Activated T-helper 17 cell treated with anti-CD3 and anti-CD28 coated beads, Interleukin-2, amount 50 U/mL, for 72 hours (primary cell): Measurements from ENCODE around the gene PARD3. TPM values are rescaled to one million over a fixed set of nuclear protein-coding genes. Genes with fewer than 3 reads are reported as not detected.
"Not testable (repeated sequence)": the region's sequence is repeated elsewhere in the genome, so short reads cannot be mapped to it uniquely, and the experiment has no call there.

Source experiments
- ATAC-seq: fragments of 150-1000 bp; cut with Tn5 transposase; replicated peaks from 2 replicates; pipeline ENCODE4 v1.10.0; 2021; ENCODE audit warnings: mild to moderate bottlenecking, moderate library complexity
- H3K27ac Mint-ChIP-seq: one replicate; pipeline ENCODE4 v1.8.0; 2022; ENCODE audit warnings: mixed read lengths
- H3K27me3 Mint-ChIP-seq: one replicate; pipeline ENCODE4 v1.8.0; 2022; ENCODE audit warnings: mixed read lengths
- H3K36me3 Mint-ChIP-seq: one replicate; pipeline ENCODE4 v1.8.0; 2022; ENCODE audit warnings: low read depth, mild to moderate bottlenecking, mixed read lengths
- H3K4me1 Mint-ChIP-seq: one replicate; pipeline ENCODE4 v1.8.0; 2022; ENCODE audit warnings: mixed read lengths
- H3K4me3 Mint-ChIP-seq: one replicate; pipeline ENCODE4 v1.8.0; 2022; ENCODE audit warnings: mild to moderate bottlenecking, mixed read lengths
- H3K9me3 Mint-ChIP-seq: one replicate; pipeline ENCODE4 v1.8.0; 2022; ENCODE audit warnings: mixed read lengths
- total RNA-seq, 2 donors: library from RNA; stranded (reverse); gene quantifications; one replicate each; pipeline ENCODE4 v1.2.3, GENCODE V29; 2022

The PARD3 gene
- under 1 TPM; 0.13 to 0.24 TPM for total RNA-seq

DNA sequence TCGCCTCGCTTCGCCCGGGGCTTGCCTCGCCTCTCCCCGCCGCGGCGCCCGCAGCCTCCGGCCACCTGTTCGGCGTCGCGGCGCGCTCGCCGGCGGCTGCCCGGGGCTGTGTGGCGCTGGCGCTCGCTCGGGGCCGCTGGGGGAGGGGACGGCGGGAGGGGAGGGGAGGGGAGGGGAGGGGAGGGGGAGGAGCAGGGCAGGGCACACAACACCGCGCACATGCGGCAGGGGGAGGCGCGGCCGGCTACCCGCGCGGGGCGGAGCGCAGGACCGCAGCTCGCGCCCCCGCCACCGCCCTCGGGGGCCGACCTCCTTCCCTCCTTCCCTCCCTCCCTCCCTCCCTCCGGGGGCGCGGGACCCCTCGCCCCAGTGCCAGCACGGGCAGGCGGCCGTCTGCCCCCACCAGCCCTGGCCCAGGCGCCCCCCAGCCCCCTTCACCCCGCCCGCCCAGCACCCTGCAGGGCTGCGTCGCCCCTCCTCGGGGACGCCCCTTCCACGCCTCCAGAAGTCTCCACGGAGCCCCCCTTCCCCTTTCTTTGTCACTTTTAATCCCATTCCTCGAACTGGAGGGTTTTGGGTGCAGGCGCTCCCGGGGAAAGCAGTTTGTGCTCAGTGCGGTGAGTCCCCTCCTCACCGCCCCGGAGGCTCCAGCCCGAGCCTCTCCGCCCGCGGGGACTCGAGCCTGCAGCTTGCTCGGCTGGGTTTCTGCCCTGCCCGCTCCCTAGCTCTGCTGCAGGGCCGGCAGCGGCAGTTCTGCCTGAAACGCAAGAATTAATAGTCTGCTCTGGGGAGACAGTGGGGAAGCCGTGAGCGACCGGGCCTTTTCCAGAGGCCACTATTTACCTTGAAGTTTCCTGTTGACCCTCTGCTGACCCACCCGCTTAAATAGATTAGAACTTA, at the start of gene PARD3:
Gene PARD3, minus strand, starts transcription at position 112 of the 900 bp plus-strand sequence. CDS start 301 bp downstream, outside the sequence.
- H3K9me3 Mint-ChIP-seq, result no peaks in the 10 kb centered on the region
- ATAC-seq, result no peak
- H3K27ac Mint-ChIP-seq, result no peak within 1 kb of the TSS
- H3K4me1 Mint-ChIP-seq, result peaks cover 4% of the 10 kb centered on the region
- peaks cover 56% of the 10 kb centered on the region for H3K27me3 Mint-ChIP-seq
- H3K36me3 Mint-ChIP-seq, result no peaks in the 10 kb centered on the region
- peak within 1 kb of the TSS; percentile 56 for H3K4me3 Mint-ChIP-seq

- H3K9me3 Mint-ChIP-seq, result no peaks in the 10 kb centered on the region
- H3K27me3 Mint-ChIP-seq, result peaks cover 15% of the 10 kb centered on the region
Observed at GRCh38 chr10:34864149-34865067, 49.3 kb upstream of the PARD3 start.

DNA sequence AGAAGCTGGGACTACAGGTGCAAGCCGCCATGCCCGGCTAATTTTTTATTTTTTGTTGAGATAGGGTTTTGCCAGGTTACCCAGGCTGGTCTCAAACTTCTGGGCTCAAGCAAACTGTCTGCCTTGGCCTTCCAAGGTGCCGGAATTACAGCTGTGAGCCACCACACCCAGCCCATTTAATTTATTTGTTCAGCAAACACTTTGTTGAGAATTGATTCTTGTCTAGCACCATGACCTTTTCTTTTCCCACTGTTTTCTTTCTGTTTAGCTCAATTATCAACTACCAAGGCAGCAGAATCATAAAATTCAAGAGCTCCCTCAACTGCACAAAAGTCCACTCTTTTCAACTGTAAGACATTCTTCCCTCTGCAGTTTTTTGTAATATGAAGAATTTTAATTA, 47.8 kb upstream of the PARD3 start:
- H3K27me3 Mint-ChIP-seq, result peaks cover 9% of the 10 kb centered on the region
- ATAC-seq, result no peak
- H3K4me3 Mint-ChIP-seq, result no peak overlapping the region
- H3K4me1 Mint-ChIP-seq, result no peaks in the 10 kb centered on the region
- peaks cover 1% of the 10 kb centered on the region for H3K9me3 Mint-ChIP-seq
- H3K36me3 Mint-ChIP-seq, result no peaks in the 10 kb centered on the region
- no peak overlapping the region for H3K27ac Mint-ChIP-seq

More at GRCh38 chr10:34864149-34865067, 49.3 kb upstream of the PARD3 start:
- Mint-ChIP-seq H3K27ac (no peak overlapping the region), H3K4me1 (no peaks in the 10 kb centered on the region), H3K4me3 (no peak overlapping the region), H3K36me3 (no peaks in the 10 kb centered on the region)
- no peak for ATAC-seq

- H3K9me3 Mint-ChIP-seq, result peaks cover 4% of the 10 kb centered on the region
- H3K27me3 Mint-ChIP-seq, result peaks cover 10% of the 10 kb centered on the region
- no peak overlapping the region for H3K4me3 Mint-ChIP-seq
- H3K36me3 Mint-ChIP-seq, result no peaks in the 10 kb centered on the region
- H3K4me1 Mint-ChIP-seq, result no peaks in the 10 kb centered on the region
- H3K27ac Mint-ChIP-seq, result no peak overlapping the region
- no peak for ATAC-seq
Observed at GRCh38 chr10:34861293-34862021, 46.4 kb upstream of the PARD3 start.

DNA sequence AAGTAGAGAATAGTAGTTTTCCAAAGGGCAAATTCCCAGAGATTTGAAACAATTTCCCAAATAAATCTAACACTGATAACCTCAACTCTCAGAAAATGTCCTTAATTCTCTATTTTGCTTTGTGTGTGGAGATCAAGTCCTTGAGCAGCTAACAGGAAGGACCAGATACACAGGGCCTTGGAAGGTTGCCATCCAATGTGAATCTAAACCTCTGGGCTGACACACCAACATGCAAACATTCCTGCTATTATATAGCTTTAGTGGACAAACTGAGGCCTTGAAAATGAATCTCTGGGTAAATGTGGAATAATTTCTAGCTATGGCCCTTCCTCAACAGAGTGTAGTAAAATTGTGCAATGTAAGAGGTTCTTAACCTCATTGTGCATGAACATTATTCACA, 44.1 kb upstream of the PARD3 start:
- Mint-ChIP-seq H3K27me3 (peaks cover 7% of the 10 kb centered on the region), H3K36me3 (no peaks in the 10 kb centered on the region), H3K4me1 (no peaks in the 10 kb centered on the region), H3K4me3 (no peak overlapping the region), H3K9me3 (peaks cover 4% of the 10 kb centered on the region), H3K27ac (no peak overlapping the region)
- ATAC-seq, result no peak

- Mint-ChIP-seq H3K27ac (no peak overlapping the region), H3K27me3 (peaks cover 9% of the 10 kb centered on the region)
- no peak for ATAC-seq
Observed at GRCh38 chr10:34858003-34858402, 42.9 kb upstream of the PARD3 start.

GRCh38 chr10:34854147-34854601, 39.1 kb upstream of the PARD3 start:
- Mint-ChIP-seq H3K27me3 (peaks cover 9% of the 10 kb centered on the region), H3K27ac (no peak overlapping the region), H3K36me3 (no peaks in the 10 kb centered on the region), H3K9me3 (peaks cover 4% of the 10 kb centered on the region), H3K4me3 (no peak overlapping the region), H3K4me1 (no peaks in the 10 kb centered on the region)
- ATAC-seq, result no peak

More at GRCh38 chr10:34858003-34858402, 42.9 kb upstream of the PARD3 start:
- Mint-ChIP-seq H3K4me3 (no peak overlapping the region), H3K36me3 (no peaks in the 10 kb centered on the region), H3K4me1 (no peaks in the 10 kb centered on the region), H3K9me3 (peaks cover 4% of the 10 kb centered on the region)

GRCh38 chr10:34853357-34853756, 38.3 kb upstream of the PARD3 start:
- peaks cover 10% of the 10 kb centered on the region for H3K27me3 Mint-ChIP-seq

GRCh38 chr10:34850558-34850957, 35.5 kb upstream of the PARD3 start:
- Mint-ChIP-seq H3K4me3 (no peak overlapping the region), H3K9me3 (no peaks in the 10 kb centered on the region), H3K4me1 (no peaks in the 10 kb centered on the region), H3K27ac (no peak overlapping the region), H3K27me3 (peaks cover 7% of the 10 kb centered on the region), H3K36me3 (no peaks in the 10 kb centered on the region)
- no peak for ATAC-seq

More at GRCh38 chr10:34853357-34853756, 38.3 kb upstream of the PARD3 start:
- no peak overlapping the region for H3K4me3 Mint-ChIP-seq
- H3K36me3 Mint-ChIP-seq, result no peaks in the 10 kb centered on the region
- no peaks in the 10 kb centered on the region for H3K4me1 Mint-ChIP-seq
- H3K27ac Mint-ChIP-seq, result no peak overlapping the region
- peaks cover 4% of the 10 kb centered on the region for H3K9me3 Mint-ChIP-seq
- ATAC-seq, result no peak

DNA sequence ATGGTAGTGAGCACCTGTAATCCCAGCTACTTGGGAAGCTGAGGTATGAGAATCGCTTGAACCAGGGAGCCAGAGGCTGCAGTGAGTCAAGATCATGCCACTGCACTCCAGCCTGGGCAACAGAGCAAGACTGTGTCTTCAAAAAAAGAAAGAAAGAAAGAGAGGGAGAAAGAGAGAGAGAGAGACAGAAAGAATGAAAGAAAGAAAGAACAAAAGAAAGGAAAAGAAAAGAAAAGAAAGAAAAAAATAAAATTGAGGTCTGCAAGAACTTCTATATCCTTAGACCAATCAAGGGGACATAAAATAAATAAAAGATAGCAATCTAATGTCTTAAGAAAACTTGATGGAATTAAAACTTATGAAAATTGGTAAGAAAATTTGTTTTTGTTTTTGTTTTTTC, 34.9 kb upstream of the PARD3 start:
- Mint-ChIP-seq H3K36me3 (no peaks in the 10 kb centered on the region), H3K27ac (no peak overlapping the region), H3K4me3 (no peak overlapping the region), H3K9me3 (no peaks in the 10 kb centered on the region), H3K27me3 (peaks cover 7% of the 10 kb centered on the region), H3K4me1 (no peaks in the 10 kb centered on the region)
- no peak for ATAC-seq

DNA sequence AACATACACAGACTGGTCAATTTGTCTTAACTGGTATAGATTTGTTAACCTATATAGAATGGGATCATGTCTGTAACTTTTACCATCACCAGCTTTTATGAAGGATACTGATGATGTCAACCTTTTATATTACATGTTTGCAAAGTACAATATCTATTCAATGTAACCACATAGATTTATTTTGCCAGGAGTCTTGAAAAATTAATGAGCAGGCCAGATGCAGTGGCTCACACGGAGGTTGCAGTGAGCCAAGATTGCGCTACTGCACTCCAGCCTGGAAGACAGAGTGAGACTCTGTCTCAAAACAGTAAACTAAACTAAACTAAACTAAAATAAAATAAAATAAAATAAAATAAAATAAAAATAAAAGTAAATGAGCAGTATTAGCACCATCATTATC, 30.0 kb upstream of the PARD3 start:
- no peak overlapping the region for H3K27ac Mint-ChIP-seq
- no peak overlapping the region for H3K4me3 Mint-ChIP-seq
- no peaks in the 10 kb centered on the region for H3K9me3 Mint-ChIP-seq
- peaks cover 14% of the 10 kb centered on the region for H3K27me3 Mint-ChIP-seq
- ATAC-seq, result no peak
- H3K4me1 Mint-ChIP-seq, result no peaks in the 10 kb centered on the region
- no peaks in the 10 kb centered on the region for H3K36me3 Mint-ChIP-seq

- Mint-ChIP-seq H3K4me1 (no peaks in the 10 kb centered on the region), H3K9me3 (no peaks in the 10 kb centered on the region), H3K36me3 (no peaks in the 10 kb centered on the region), H3K27me3 (peaks cover 14% of the 10 kb centered on the region), H3K4me3 (no peak overlapping the region), H3K27ac (no peak overlapping the region)
- ATAC-seq, result no peak
Observed at GRCh38 chr10:34844448-34844847, 29.4 kb upstream of the PARD3 start.

DNA sequence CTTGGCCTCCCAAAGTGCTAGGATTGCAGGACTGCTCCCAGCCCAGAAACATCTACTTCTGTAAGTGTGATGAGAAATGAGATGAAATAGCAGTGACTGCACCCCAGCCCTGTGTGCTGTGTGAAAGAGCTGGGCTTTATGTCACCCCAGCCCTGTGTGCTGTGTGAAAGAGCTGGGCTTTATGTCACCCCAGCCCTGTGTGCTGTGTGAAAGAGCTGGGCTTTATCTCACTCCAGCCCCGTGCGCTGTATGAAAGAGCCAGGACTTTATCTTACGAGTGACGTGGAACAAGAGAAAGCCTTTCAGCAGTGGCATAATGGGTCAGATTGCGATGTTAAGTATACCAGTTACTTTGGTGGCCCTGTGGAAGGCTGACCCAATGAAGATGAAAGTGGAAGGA, 28.4 kb upstream of the PARD3 start:
- H3K36me3 Mint-ChIP-seq, H3K4me1 Mint-ChIP-seq, H3K27ac Mint-ChIP-seq, ATAC-seq, H3K4me3 Mint-ChIP-seq, H3K9me3 Mint-ChIP-seq: not testable (repeated sequence)
- H3K27me3 Mint-ChIP-seq, result peaks cover 14% of the 10 kb centered on the region

GRCh38 chr10:34838366-34838900, 23.3 kb upstream of the PARD3 start:
- Mint-ChIP-seq H3K27ac (no peak overlapping the region), H3K9me3 (no peaks in the 10 kb centered on the region), H3K4me3 (no peak overlapping the region), H3K36me3 (no peaks in the 10 kb centered on the region), H3K27me3 (peaks cover 14% of the 10 kb centered on the region), H3K4me1 (no peaks in the 10 kb centered on the region)
- no peak for ATAC-seq
